T-helper 17 cell (primary cell): ENCODE measurements around the gene SGO2. TPM values are rescaled to one million over a fixed set of nuclear protein-coding genes. Genes with fewer than 3 reads are reported as not detected.
"Not testable (repeated sequence)": the region's sequence is repeated elsewhere in the genome, so short reads cannot be mapped to it uniquely, and the experiment has no call there.

Experiments
- ATAC-seq: fragments of 150-1000 bp; cut with Tn5 transposase; 2 replicates; pipeline ENCODE4 v1.10.0; 2021; ENCODE audit warnings: mild to moderate bottlenecking, moderate library complexity
- DNase-seq, 3 donors: peaks; one replicate each; pipeline versions ENCODE4 v3.0.0 to v3.0.0-alpha.2; 2020 to 2021
- H3K9me3 ChIP-seq: one replicate; pipeline ENCODE4 v1.7.0; 2013; ENCODE audit warnings: low read length, mild to moderate bottlenecking; ENCODE audit not compliant: control insufficient read depth, poor library complexity, severe bottlenecking
- H3K27ac Mint-ChIP-seq: one replicate; pipeline ENCODE4 v1.8.0; 2022; ENCODE audit warnings: mild to moderate bottlenecking, moderate library complexity, mixed read lengths
- H3K27me3 Mint-ChIP-seq: one replicate; pipeline ENCODE4 v1.8.0; 2022; ENCODE audit warnings: mixed read lengths
- H3K36me3 Mint-ChIP-seq: one replicate; pipeline ENCODE4 v1.8.0; 2022; ENCODE audit warnings: low read depth, mixed read lengths
- H3K4me1 Mint-ChIP-seq: one replicate; pipeline ENCODE4 v1.8.0; 2022; ENCODE audit warnings: mild to moderate bottlenecking, mixed read lengths
- H3K4me3 Mint-ChIP-seq: one replicate; pipeline ENCODE4 v1.8.0; 2022; ENCODE audit warnings: mild to moderate bottlenecking, moderate library complexity, mixed read lengths
- total RNA-seq, 4 donors: library from RNA in 2 of 4; stranded (reverse) in 2 of 4; gene quantifications; one replicate each; pipeline ENCODE4 v1.2.3 and lab custom pipeline; 2022 to 2026

The SGO2 gene
- total RNA-seq, 2 donors from 2014 or later = 1.2 to 1.5 TPM

DNA sequence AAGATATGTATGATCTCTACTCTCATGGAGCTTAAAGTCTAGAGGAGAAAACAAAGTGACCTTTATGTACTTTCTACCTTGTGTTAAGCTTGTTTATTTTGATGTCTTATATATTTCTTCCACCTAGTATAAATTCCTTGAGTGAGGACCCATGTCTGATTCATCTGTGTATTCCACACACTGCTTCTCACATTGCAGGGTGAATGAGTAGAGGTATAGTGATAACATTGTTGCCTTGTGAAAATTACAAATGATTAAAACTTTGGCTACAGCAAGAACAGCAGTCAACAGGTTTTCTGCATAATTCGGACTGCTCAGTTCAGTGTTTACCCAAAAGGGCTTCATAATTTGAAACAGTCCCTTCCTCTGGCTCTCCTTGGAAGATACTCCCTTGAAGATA lies 96.1 kb downstream of the SGO2 start:
- DNase-seq (no peak), ATAC-seq (no peak)
- H3K4me3 Mint-ChIP-seq = no peak overlapping the region
- no peak overlapping the region for H3K27ac Mint-ChIP-seq
- no peaks in the 10 kb centered on the region for H3K9me3 ChIP-seq
- H3K27me3 Mint-ChIP-seq = peaks cover 49% of the 10 kb centered on the region
- no peaks in the 10 kb centered on the region for H3K36me3 Mint-ChIP-seq
- peaks cover 6% of the 10 kb centered on the region for H3K4me1 Mint-ChIP-seq

DNA sequence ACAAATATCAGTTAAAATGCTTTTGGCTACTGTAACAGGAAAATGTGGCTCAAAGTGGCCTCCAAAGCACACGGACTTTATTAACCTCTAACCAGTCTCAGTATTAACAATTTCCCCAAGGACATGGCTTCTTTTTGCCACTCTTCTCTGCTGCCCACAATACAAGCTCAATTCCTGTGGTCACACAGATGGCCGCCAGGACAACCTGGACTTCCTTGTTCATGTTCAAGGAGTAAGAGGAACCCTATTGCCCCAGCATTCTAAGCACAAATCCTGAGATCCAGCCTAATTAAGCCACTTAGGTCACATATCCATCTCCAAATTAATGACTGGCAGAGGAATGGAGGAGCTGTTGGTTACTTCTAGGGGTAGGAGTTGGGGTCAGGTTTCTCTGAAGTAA lies 98.0 kb downstream of the SGO2 start:
- peaks cover 5% of the 10 kb centered on the region for H3K4me1 Mint-ChIP-seq

DNA sequence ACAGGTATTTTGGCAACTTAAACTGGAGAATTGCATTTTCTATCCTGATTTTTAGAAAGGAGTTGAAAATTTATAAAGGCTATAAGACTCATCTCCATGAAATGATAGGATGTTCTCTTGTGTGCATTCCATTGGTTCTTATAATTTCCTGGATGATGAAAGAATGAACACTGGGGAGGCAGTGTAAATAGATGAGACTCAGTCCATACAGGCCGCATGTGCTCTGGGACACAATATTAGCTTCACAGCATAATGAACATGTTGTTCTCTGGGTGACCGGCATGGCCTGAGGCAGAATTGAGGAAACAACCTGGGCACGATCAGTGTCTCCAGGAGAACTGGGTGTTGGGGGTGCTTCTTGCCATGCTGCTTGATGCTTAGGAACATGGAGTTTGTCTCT lies 98.7 kb downstream of the SGO2 start:
- Mint-ChIP-seq H3K36me3 (no peaks in the 10 kb centered on the region), H3K4me3 (no peak overlapping the region), H3K4me1 (peaks cover 2% of the 10 kb centered on the region), H3K27ac (no peak overlapping the region), H3K27me3 (peaks cover 66% of the 10 kb centered on the region)
- H3K9me3 ChIP-seq = no peaks in the 10 kb centered on the region
- DNase-seq (no peak), ATAC-seq (no peak)

More for the DNA sequence above, 98.0 kb downstream of the SGO2 start:
- no peaks in the 10 kb centered on the region for H3K9me3 ChIP-seq
- no peaks in the 10 kb centered on the region for H3K36me3 Mint-ChIP-seq
- ATAC-seq = no peak
- no peak overlapping the region for H3K4me3 Mint-ChIP-seq
- peaks cover 66% of the 10 kb centered on the region for H3K27me3 Mint-ChIP-seq
- no peak for DNase-seq
- H3K27ac Mint-ChIP-seq = no peak overlapping the region

DNA sequence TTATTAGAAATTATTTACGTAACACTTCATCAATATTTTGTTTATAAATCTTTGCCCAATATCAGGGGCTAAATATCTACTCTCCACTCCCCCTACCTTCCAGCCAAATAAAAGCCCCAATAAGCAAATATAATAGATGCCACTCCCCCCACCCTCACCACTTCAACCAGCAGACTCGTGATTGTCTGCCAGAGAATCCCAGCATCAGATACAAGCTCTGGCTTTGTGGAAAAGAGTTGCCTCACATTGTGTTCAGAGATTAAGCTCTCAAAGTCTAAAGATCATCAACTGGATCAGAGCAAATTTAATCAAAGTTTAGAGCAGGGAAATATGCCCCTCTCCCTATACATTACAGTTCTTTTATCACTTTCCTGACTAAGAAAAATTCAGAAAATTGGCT lies 99.3 kb downstream of the SGO2 start:
- no peak overlapping the region for H3K4me3 Mint-ChIP-seq
- peaks cover 68% of the 10 kb centered on the region for H3K27me3 Mint-ChIP-seq
- H3K27ac Mint-ChIP-seq = no peak overlapping the region
- peaks cover 2% of the 10 kb centered on the region for H3K4me1 Mint-ChIP-seq
- no peaks in the 10 kb centered on the region for H3K36me3 Mint-ChIP-seq
- no peaks in the 10 kb centered on the region for H3K9me3 ChIP-seq
- DNase-seq = no peak
- no peak for ATAC-seq

DNA sequence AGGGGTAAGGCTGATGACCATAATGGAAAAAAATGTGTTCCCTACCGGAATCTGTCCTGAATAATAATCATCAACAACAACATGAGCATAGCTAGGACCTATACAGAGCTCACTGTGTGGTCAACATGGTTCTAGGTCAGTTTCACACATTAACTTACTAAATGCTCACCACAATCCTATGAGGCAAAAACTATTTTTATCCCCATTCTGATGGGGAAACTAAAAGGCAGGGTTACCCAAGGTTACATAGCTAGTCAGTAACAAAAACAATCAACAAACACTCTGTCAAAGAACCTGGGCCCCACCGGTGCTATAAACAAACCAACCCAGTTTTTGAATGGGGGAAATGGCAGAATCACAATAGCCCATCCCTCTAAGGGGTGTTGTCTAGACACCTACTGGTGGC lies 100.0 kb downstream of the SGO2 start:
- Mint-ChIP-seq H3K4me3 (no peak overlapping the region), H3K36me3 (no peaks in the 10 kb centered on the region), H3K4me1 (peaks cover 2% of the 10 kb centered on the region), H3K27ac (no peak overlapping the region), H3K27me3 (peaks cover 68% of the 10 kb centered on the region)
- no peak for ATAC-seq
- no peak for DNase-seq
- H3K9me3 ChIP-seq = no peaks in the 10 kb centered on the region

DNA sequence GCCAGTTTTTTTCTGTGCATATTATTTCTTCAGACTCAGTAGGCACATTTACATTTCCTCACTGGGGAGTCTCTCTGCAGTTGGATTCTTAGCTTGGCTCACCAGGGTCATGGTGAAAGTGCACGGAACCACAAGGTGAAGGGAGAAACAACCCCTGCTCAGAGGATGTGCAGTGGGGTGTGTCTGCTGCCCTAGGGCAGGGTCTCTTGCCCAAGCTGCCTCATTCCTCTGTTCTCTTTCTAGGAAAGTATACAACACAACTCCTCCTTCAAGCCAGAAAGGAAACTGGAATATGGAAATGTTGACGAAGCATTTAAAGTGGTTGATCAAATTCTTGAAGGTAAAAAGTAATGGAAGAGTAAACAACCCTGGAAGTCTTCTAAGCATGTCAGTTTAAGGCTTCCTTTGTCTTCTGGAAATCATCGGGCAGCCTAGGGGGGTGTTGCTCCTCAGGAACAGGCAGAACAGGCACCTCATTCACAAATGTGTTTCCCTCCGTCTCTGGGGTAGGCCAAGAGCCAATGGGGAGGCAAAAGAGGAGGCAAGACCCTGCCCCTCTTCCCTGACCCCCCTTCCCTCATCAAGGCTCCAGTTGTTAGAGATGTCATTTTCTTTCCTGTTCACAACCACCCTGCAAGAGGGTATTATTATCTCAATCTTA lies 101.2 kb downstream of the SGO2 start:
- Mint-ChIP-seq H3K4me1 (peaks cover 2% of the 10 kb centered on the region), H3K27me3 (peaks cover 65% of the 10 kb centered on the region), H3K27ac (no peak overlapping the region), H3K36me3 (no peaks in the 10 kb centered on the region), H3K4me3 (no peak overlapping the region)
- ATAC-seq (no peak), DNase-seq (no peak)
- H3K9me3 ChIP-seq = no peaks in the 10 kb centered on the region

DNA sequence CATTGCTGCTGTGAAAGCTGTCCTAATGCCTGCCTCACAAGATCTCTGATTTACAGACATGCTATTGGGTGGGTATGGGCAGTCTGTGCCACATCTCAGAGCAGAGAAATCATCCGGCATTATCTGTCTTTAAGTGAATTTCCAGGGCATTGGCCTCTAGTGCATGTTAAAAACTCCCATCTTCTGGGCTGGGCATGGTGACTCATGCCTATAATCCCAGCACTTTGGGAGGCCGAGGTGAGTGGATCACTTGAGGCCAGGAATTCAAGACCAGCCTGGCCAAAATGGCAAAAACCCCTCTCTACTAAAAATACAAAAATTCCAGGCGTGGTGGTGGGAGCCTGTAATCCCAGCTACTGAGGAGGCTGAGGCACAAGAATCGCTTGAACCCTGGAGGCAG lies 102.5 kb downstream of the SGO2 start:
- not testable (repeated sequence) for H3K4me1 Mint-ChIP-seq, H3K9me3 ChIP-seq, ATAC-seq, H3K27ac Mint-ChIP-seq, H3K4me3 Mint-ChIP-seq, H3K36me3 Mint-ChIP-seq, DNase-seq
- peaks cover 53% of the 10 kb centered on the region for H3K27me3 Mint-ChIP-seq

DNA sequence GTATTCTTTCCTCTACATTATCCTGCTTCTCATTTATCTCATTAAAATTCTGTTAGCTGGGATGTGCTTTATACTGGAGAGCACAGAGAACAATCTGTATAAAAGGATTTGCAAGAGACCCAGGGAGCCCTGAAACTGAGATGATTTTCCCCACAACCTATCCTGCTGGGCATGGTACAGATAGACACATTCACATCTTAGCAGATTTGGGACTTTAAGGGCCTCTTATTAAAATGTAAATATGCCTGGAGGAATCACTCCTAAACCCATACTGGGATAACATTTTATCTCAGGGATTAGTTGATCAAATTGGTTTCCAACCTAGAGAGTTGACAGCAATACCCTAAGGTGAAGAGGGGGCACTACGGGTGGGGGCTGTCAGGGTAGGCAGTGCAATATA lies 105.3 kb downstream of the SGO2 start:
- no peak for DNase-seq
- Mint-ChIP-seq H3K36me3 (no peaks in the 10 kb centered on the region), H3K4me3 (no peak overlapping the region), H3K4me1 (peaks cover 2% of the 10 kb centered on the region), H3K27ac (no peak overlapping the region), H3K27me3 (peaks cover 51% of the 10 kb centered on the region)
- ATAC-seq = no peak
- H3K9me3 ChIP-seq = no peaks in the 10 kb centered on the region

Other genes with a start within 250 kb of the SGO2 start
- 1 to 10 TPM; 3.1 to 7.0 TPM for gene SPATS2L, start 219.5 kb upstream of the SGO2 start, total RNA-seq
- gene KCTD18, start 16.1 kb upstream of the SGO2 start, total RNA-seq = 10 to 100 TPM; 13.4 to 19.2 TPM
- not detected for gene AOX1, start 59.8 kb downstream of the SGO2 start, total RNA-seq